ENCODE results near the gene EIF2S1. TPM values are rescaled to one million over a fixed set of nuclear protein-coding genes. Genes with fewer than 3 reads are reported as not detected.

The EIF2S1 gene
- total and polyA plus RNA-seq, 12 donors: 15.7 to 260 (median 74.0) TPM

DNA sequence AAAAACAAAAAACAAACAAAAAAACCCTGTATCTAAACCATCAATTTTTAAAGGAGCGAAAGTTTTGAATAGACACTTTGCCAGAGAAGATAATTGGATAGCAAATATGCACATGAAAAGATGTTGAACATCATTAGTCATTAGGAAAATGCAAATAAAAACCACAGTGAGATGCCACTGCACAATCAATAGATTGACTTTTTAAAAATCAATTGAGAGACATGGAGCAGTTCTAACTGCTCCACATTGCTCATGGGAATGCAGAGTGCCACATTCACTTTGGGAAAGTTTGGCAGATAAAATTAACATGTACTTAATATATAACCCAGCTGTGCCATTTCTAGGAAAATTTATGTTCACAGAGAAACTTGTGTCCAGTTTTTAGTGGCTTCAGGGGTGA lies 12.7 kb downstream of the EIF2S1 start:
- Histone ChIP-seq H3K27me3 (no peaks in the 10 kb centered on the region), H3K4me3 (no peak overlapping the region), H3K36me3 (replicated peaks in 1 of 2) (peaks cover 0 to 50% of the 10 kb centered on the region in 2 donors), H3K4me1 (replicated peaks in 1 of 2) (peaks cover 10 to 18% of the 10 kb centered on the region in 2 donors), H3K27ac (no peak overlapping the region), H3K9me3 (replicated peaks in 1 of 3) (no peaks in the 10 kb centered on the region)
- TF ChIP-seq POLR2A (IDR thresholded peaks at IDR 0.05) (no peak), CTCF (IDR thresholded peaks at IDR 0.05) (no peak)
- no peak for DNase-seq
- 93 to 97% (median 95%) methylated on average over 1 of the region's 1 CpG for WGBS, 4 donors
- intact Hi-C loops (cut with DNase I): no loop called here

DNA sequence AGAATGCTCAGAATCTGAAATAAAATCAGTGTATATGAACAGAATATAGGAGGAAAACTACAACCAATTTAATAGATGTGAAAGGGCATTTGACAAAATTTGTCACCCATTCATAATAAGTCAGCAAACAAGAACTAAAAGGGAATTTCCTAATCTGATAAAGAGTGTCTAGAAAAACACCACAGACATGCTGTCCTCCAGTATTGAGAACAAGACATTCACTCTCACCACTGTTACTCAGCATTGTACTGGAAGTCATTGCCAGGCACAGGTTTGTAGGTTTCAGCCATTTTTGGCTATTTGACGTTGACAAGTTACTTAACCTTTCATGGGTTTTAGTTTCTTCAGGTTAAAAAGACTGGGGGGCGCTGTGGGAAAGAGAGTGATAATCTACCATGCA lies 13.2 kb downstream of the EIF2S1 start:
- no peaks in the 10 kb centered on the region for H3K27me3 ChIP-seq
- no peaks in the 10 kb centered on the region for H3K9me3 ChIP-seq (replicated peaks in 1 of 3)
- intact Hi-C loops (cut with DNase I): no loop called here
- no peak for DNase-seq
- no peak overlapping the region for H3K4me3 ChIP-seq
- TF ChIP-seq CTCF (IDR thresholded peaks at IDR 0.05) (no peak), POLR2A (IDR thresholded peaks at IDR 0.05) (no peak)
- peak overlapping the region in 1 of 5 donors; percentile 10 for H3K27ac ChIP-seq
- peaks cover 0 to 50% of the 10 kb centered on the region in 2 donors for H3K36me3 ChIP-seq (replicated peaks in 1 of 2)
- 83 to 89% (median 85%) methylated on average over 2 of the region's 2 CpGs for WGBS, 4 donors
- H3K4me1 ChIP-seq (replicated peaks in 1 of 2): peaks cover 10 to 18% of the 10 kb centered on the region in 2 donors

DNA sequence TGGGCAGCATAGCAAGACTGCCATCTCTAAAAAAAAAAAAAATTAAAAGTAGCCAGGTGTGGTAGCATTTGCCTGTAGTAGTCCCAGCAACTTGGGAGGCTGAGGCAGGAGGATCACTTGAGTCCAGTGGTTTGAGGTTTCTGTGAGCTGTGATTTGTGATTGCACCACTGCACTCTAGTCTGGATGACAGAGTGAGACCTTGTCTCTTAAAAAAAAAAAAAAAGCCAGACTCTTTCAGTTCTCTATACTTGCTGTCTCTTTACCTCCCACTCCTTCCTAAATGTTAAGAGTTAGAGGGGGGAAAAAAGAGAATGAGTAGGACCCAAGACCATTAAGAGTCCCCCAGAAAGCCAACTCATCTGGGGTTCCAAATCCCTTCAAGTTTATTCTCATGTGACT lies 17.8 kb downstream of the EIF2S1 start:
- no peak for DNase-seq
- Histone ChIP-seq H3K4me1 (replicated peaks in 1 of 2) (no peaks in the 10 kb centered on the region), H3K27me3 (no peaks in the 10 kb centered on the region), H3K27ac (no peak overlapping the region), H3K9me3 (replicated peaks in 1 of 3) (no peaks in the 10 kb centered on the region), H3K4me3 (no peak overlapping the region), H3K36me3 (replicated peaks in 1 of 2) (peaks cover 0 to 76% of the 10 kb centered on the region in 2 donors)
- intact Hi-C loops (cut with DNase I): no loop called here
- TF ChIP-seq CTCF (IDR thresholded peaks at IDR 0.05) (no peak), POLR2A (IDR thresholded peaks at IDR 0.05) (no peak)

DNA sequence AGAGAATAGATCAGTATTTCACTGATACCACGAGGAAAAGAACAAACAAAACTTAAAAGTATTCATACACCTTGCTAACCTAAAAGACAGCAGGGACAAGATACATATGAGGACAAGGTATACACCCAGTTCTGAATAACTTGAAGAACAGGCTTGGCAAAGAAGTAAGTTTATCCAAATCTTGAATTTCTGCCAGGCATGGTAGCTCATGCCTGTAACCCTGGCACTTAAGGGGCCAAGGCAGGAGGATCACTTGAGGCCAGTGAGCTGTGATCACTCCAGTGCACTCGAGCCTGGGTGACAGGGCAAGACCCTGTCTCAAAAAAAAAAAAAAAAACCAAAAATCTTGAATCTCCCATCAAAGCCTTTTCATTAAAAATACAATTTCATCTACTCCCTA lies 25.0 kb downstream of the EIF2S1 start:
- no peak for DNase-seq
- no peak overlapping the region for H3K27ac ChIP-seq
- H3K4me1 ChIP-seq (replicated peaks in 1 of 2): peaks cover 0 to 7% of the 10 kb centered on the region in 2 donors
- no peaks in the 10 kb centered on the region for H3K9me3 ChIP-seq (replicated peaks in 1 of 3)
- 61 to 82% (median 69%) methylated on average over 2 of the region's 2 CpGs for WGBS, 4 donors
- no peak overlapping the region for H3K4me3 ChIP-seq
- H3K36me3 ChIP-seq (replicated peaks in 1 of 2): peaks cover 0 to 52% of the 10 kb centered on the region in 2 donors
- no peaks in the 10 kb centered on the region for H3K27me3 ChIP-seq
- no peak for TF ChIP-seq POLR2A (IDR thresholded peaks at IDR 0.05)
- intact Hi-C loops (cut with DNase I): no loop called here

GRCh38 chr14:67385618-67386017 lies 25.5 kb downstream of the EIF2S1 start:
- H3K27ac ChIP-seq: no peak overlapping the region
- peaks cover 0 to 7% of the 10 kb centered on the region in 2 donors for H3K4me1 ChIP-seq (replicated peaks in 1 of 2)
- peaks cover 0 to 48% of the 10 kb centered on the region in 2 donors for H3K36me3 ChIP-seq (replicated peaks in 1 of 2)
- intact Hi-C loops (cut with DNase I): no loop called here
- H3K4me3 ChIP-seq: no peak overlapping the region
- DNase-seq: no peak
- no peaks in the 10 kb centered on the region for H3K27me3 ChIP-seq
- H3K9me3 ChIP-seq (replicated peaks in 1 of 3): no peaks in the 10 kb centered on the region
- TF ChIP-seq POLR2A (IDR thresholded peaks at IDR 0.05) (no peak), CTCF (IDR thresholded peaks at IDR 0.05) (no peak)
- 86 to 100% (median 99%) methylated on average over 2 of the region's 2 CpGs for WGBS, 4 donors
